ENCODE results near the gene MYMK.
A peak's percentile ranks its signal among the peaks of the same experiment; 100 is the strongest.

The MYMK gene

GRCh38 chr9:133535306-133535877, 10.6 kb upstream of the MYMK start:
- no peak for DNase-seq (ENCODE audit: low read depth in 2 of 2)

- peak; percentile 18 to 22 for DNase-seq (ENCODE audit: low read depth in 2 of 2)
Measured at GRCh38 chr9:133534346-133535291, 9.9 kb upstream of the MYMK start, which contains the start of gene ADAMTSL2. Gene ADAMTSL2, plus strand, starts transcription at chr9:133534704. Its CDS starts 2,009 bp downstream, at chr9:133536713.

GRCh38 chr9:133533857-133534256, 9.1 kb upstream of the MYMK start:
- no peak for DNase-seq (ENCODE audit: low read depth in 2 of 2)

- DNase-seq (ENCODE audit: low read depth in 2 of 2), result peak; percentile 35 to 59
Measured at GRCh38 chr9:133532937-133533668, 8.3 kb upstream of the MYMK start.

GRCh38 chr9:133531293-133531692, 6.5 kb upstream of the MYMK start:
- no peak for DNase-seq (ENCODE audit: low read depth in 2 of 2)

GRCh38 chr9:133529874-133530273, 5.1 kb upstream of the MYMK start:
- DNase-seq (ENCODE audit: low read depth in 2 of 2), result no peak

- no peak for DNase-seq (ENCODE audit: low read depth in 2 of 2)
Measured at GRCh38 chr9:133529457-133529856, 4.7 kb upstream of the MYMK start.

- DNase-seq (ENCODE audit: low read depth in 2 of 2), result no peak
Measured at GRCh38 chr9:133528876-133529241, 4.1 kb upstream of the MYMK start.

GRCh38 chr9:133528001-133528875, 3.5 kb upstream of the MYMK start:
- no peak for DNase-seq (ENCODE audit: low read depth in 2 of 2)

- no peak for DNase-seq (ENCODE audit: low read depth in 2 of 2)
Measured at GRCh38 chr9:133527444-133527920, 2.7 kb upstream of the MYMK start.

- DNase-seq (ENCODE audit: low read depth in 2 of 2), result no peak
Measured at GRCh38 chr9:133526721-133527321, 2.1 kb upstream of the MYMK start.

- no peak for DNase-seq (ENCODE audit: low read depth in 2 of 2)
Measured at GRCh38 chr9:133525677-133526076, 918 bp upstream of the MYMK start.

- DNase-seq (ENCODE audit: low read depth in 2 of 2), result no peak
Measured at GRCh38 chr9:133524146-133524545, 613 bp downstream of the MYMK start.

GRCh38 chr9:133523106-133523505, 1.7 kb downstream of the MYMK start:
- no peak for DNase-seq (ENCODE audit: low read depth in 2 of 2)

GRCh38 chr9:133522073-133522910, 2.5 kb downstream of the MYMK start:
- DNase-seq (ENCODE audit: low read depth in 2 of 2), result no peak

- DNase-seq (ENCODE audit: low read depth in 2 of 2), result no peak
Measured at GRCh38 chr9:133521122-133522072, 3.4 kb downstream of the MYMK start.

GRCh38 chr9:133520121-133520835, 4.5 kb downstream of the MYMK start:
- no peak for DNase-seq (ENCODE audit: low read depth in 2 of 2)

- DNase-seq (ENCODE audit: low read depth in 2 of 2), result no peak
Measured at GRCh38 chr9:133519693-133520092, 5.1 kb downstream of the MYMK start.
